ENCODE measurements around the gene ADCY1. TPM values are rescaled to one million over a fixed set of nuclear protein-coding genes. Genes with fewer than 3 reads are reported as not detected.

ADCY1 gene
- total and polyA plus RNA-seq, 2 donors (not counting 1 experiment from before 2014, with no cell fraction given), result 0.23 to 2.5 TPM

- no peak for DNase-seq (ENCODE audit: low read depth in 2 of 2)
- Histone ChIP-seq H3K9ac (ENCODE audit: insufficient read depth, low read length) (no peak overlapping the region), H3K9me3 (ENCODE audit: control insufficient read depth, insufficient read depth, low read depth, low read length) (no peaks in the 10 kb centered on the region), H3K27ac (ENCODE audit: insufficient read depth, low read length) (no peak overlapping the region), H2AFZ (ENCODE audit: low read length) (no peak overlapping the region), H3K79me2 (ENCODE audit: control insufficient read depth, insufficient read depth, low read length) (no peaks in the 10 kb centered on the region), H3K4me3 (replicated peaks in 1 of 4; ENCODE audit: control extremely low read depth in 1 of 4, insufficient read depth in 1 of 4, low read depth in 3 of 4, low read length in 4 of 4) (peak overlapping the region in 1 of 4 experiments; percentile 50), H3K4me2 (ENCODE audit: extremely low read depth, insufficient read depth, low read length) (no peak overlapping the region), H3K36me3 (ENCODE audit: control insufficient read depth, insufficient read depth, low read length) (no peaks in the 10 kb centered on the region), H3K27me3 (ENCODE audit: control insufficient read depth, insufficient read depth, low read length) (peaks cover 34% of the 10 kb centered on the region), H4K20me1 (ENCODE audit: control insufficient read depth, extremely low read depth, insufficient read depth, low read length) (no peaks in the 10 kb centered on the region), H3K4me1 (ENCODE audit: control insufficient read depth, extremely low read depth, insufficient read depth, low read length) (no peaks in the 10 kb centered on the region)
- no peak for TF ChIP-seq CTCF (conservative IDR thresholded peaks at IDR 0.05 in 1 of 2, IDR thresholded peaks at IDR 0.05 in 1 of 2; ENCODE audit: low read depth in 1 of 2, low read length in 2 of 2)
- no peak for TF ChIP-seq EZH2 (IDR thresholded peaks at IDR 0.05; ENCODE audit: low read length, missing control alignments)
Measured at GRCh38 chr7:45575501-45576248, 1.5 kb downstream of the ADCY1 start.

- Histone ChIP-seq H3K4me2 (ENCODE audit: extremely low read depth, insufficient read depth, low read length) (no peak overlapping the region), H3K27ac (ENCODE audit: insufficient read depth, low read length) (no peak overlapping the region), H2AFZ (ENCODE audit: low read length) (no peak overlapping the region), H3K36me3 (ENCODE audit: control insufficient read depth, insufficient read depth, low read length) (no peaks in the 10 kb centered on the region), H3K27me3 (ENCODE audit: control insufficient read depth, insufficient read depth, low read length) (peaks cover 34% of the 10 kb centered on the region), H3K4me1 (ENCODE audit: control insufficient read depth, extremely low read depth, insufficient read depth, low read length) (no peaks in the 10 kb centered on the region), H3K9me3 (ENCODE audit: control insufficient read depth, insufficient read depth, low read depth, low read length) (no peaks in the 10 kb centered on the region), H3K4me3 (replicated peaks in 1 of 4; ENCODE audit: control extremely low read depth in 1 of 4, insufficient read depth in 1 of 4, low read depth in 3 of 4, low read length in 4 of 4) (no peak overlapping the region), H3K9ac (ENCODE audit: insufficient read depth, low read length) (no peak overlapping the region), H4K20me1 (ENCODE audit: control insufficient read depth, extremely low read depth, insufficient read depth, low read length) (no peaks in the 10 kb centered on the region), H3K79me2 (ENCODE audit: control insufficient read depth, insufficient read depth, low read length) (no peaks in the 10 kb centered on the region)
- DNase-seq (ENCODE audit: low read depth in 2 of 2), result no peak
- TF ChIP-seq EZH2 (IDR thresholded peaks at IDR 0.05; ENCODE audit: low read length, missing control alignments) (no peak), CTCF (conservative IDR thresholded peaks at IDR 0.05 in 1 of 2, IDR thresholded peaks at IDR 0.05 in 1 of 2; ENCODE audit: low read depth in 1 of 2, low read length in 2 of 2) (no peak)
Measured at GRCh38 chr7:45576249-45576929, 2.2 kb downstream of the ADCY1 start.

GRCh38 chr7:45578022-45578421 lies 3.9 kb downstream of the ADCY1 start:
- DNase-seq (ENCODE audit: low read depth in 2 of 2), result no peak

More at GRCh38 chr7:45578022-45578421, 3.9 kb downstream of the ADCY1 start:
- Histone ChIP-seq H3K4me3 (replicated peaks in 1 of 4; ENCODE audit: control extremely low read depth in 1 of 4, insufficient read depth in 1 of 4, low read depth in 3 of 4, low read length in 4 of 4) (no peak overlapping the region), H3K27ac (ENCODE audit: insufficient read depth, low read length) (no peak overlapping the region), H3K27me3 (ENCODE audit: control insufficient read depth, insufficient read depth, low read length) (peaks cover 33% of the 10 kb centered on the region), H3K9me3 (ENCODE audit: control insufficient read depth, insufficient read depth, low read depth, low read length) (no peaks in the 10 kb centered on the region), H3K4me2 (ENCODE audit: extremely low read depth, insufficient read depth, low read length) (no peak overlapping the region), H3K4me1 (ENCODE audit: control insufficient read depth, extremely low read depth, insufficient read depth, low read length) (no peaks in the 10 kb centered on the region), H3K36me3 (ENCODE audit: control insufficient read depth, insufficient read depth, low read length) (no peaks in the 10 kb centered on the region), H4K20me1 (ENCODE audit: control insufficient read depth, extremely low read depth, insufficient read depth, low read length) (no peaks in the 10 kb centered on the region), H2AFZ (ENCODE audit: low read length) (no peak overlapping the region), H3K79me2 (ENCODE audit: control insufficient read depth, insufficient read depth, low read length) (no peaks in the 10 kb centered on the region), H3K9ac (ENCODE audit: insufficient read depth, low read length) (no peak overlapping the region)
- TF ChIP-seq EZH2 (IDR thresholded peaks at IDR 0.05; ENCODE audit: low read length, missing control alignments) (no peak), CTCF (conservative IDR thresholded peaks at IDR 0.05 in 1 of 2, IDR thresholded peaks at IDR 0.05 in 1 of 2; ENCODE audit: low read depth in 1 of 2, low read length in 2 of 2) (no peak)
